Esophagus muscularis mucosa (tissue), 4 donors: ENCODE measurements around the gene PKHD1.

Experiments used
- CTCF ChIP-seq, 3 experiments: fragments of 200-600 bp in 2 of 3; fragments of 450-650 bp in 1 of 3; sonication (generic) in 2 of 3; IDR thresholded peaks; one replicate each; pipeline ENCODE4 v1.5.1; 2017 to 2019; ENCODE audit warnings: antibody characterized with exemption in 3 of 3, mild to moderate bottlenecking in 2 of 3, moderate library complexity in 1 of 3
- EP300 ChIP-seq: sonication (generic); formaldehyde crosslinking; IDR thresholded peaks from one replicate; pipeline ENCODE4 v1.6.1; 2017; ENCODE audit warnings: antibody characterized with exemption
- POLR2AphosphoS5 ChIP-seq, 2 donors: sonication (generic); formaldehyde crosslinking; IDR thresholded peaks; one replicate each; pipeline ENCODE4 v1.6.1; 2017; ENCODE audit warnings: antibody characterized with exemption in 2 of 2

- TF ChIP-seq CTCF (IDR thresholded peaks at IDR 0.05), result no peak
- no peak for TF ChIP-seq EP300
- TF ChIP-seq POLR2AphosphoS5 (IDR thresholded peaks at IDR 0.05), result no peak
These were observed 194.7 kb downstream of the PKHD1 start for GRCh38 chr6:51892750-51893149.
